ENCODE data around the gene NAALADL2.

Gene NAALADL2

DNA sequence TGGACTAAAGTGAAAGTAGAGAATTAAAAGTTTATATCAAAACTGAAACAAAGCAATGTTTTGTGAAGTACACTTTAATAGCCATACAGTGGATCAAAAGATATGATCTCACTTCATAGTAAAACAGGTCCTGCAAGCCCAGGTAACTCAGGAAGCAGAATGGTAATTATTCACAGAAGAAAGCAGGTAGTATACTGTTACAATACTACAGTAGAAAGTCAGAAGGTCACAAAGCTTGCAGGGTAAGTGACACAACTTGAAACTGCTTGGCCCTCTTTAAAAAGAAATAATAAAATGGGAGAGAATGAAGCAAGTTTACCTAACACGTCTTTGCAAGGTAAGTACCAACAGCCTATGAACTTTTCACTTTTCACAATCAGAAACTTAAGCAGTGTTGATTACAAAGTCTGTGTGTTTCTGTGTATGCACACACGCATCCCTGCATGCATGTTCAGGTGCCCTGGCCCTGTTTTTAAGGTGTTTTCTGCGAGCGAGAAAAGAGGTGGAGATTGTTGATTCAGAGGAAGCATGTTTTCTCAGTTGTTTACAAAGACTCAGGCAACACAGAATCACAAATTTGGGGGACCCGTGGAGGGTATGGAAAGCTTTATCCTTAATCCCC is at the start of gene NAALADL2:
NAALADL2 (plus strand) TSS at position 221 of the 622 bp plus-strand sequence.
- no peak for DNase-seq (ENCODE audit: low read depth)
- H3K4me3 ChIP-seq (replicated peaks; ENCODE audit: low read depth, low read length): no peak within 1 kb of the TSS
- TF ChIP-seq, protein P1, sequence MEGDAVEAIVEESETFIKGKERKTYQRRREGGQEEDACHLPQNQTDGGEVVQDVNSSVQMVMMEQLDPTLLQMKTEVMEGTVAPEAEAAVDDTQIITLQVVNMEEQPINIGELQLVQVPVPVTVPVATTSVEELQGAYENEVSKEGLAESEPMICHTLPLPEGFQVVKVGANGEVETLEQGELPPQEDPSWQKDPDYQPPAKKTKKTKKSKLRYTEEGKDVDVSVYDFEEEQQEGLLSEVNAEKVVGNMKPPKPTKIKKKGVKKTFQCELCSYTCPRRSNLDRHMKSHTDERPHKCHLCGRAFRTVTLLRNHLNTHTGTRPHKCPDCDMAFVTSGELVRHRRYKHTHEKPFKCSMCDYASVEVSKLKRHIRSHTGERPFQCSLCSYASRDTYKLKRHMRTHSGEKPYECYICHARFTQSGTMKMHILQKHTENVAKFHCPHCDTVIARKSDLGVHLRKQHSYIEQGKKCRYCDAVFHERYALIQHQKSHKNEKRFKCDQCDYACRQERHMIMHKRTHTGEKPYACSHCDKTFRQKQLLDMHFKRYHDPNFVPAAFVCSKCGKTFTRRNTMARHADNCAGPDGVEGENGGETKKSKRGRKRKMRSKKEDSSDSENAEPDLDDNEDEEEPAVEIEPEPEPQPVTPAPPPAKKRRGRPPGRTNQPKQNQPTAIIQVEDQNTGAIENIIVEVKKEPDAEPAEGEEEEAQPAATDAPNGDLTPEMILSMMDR (IDR thresholded peaks at IDR 0.05; ENCODE audit: low read length, missing control alignments): no peak

DNA sequence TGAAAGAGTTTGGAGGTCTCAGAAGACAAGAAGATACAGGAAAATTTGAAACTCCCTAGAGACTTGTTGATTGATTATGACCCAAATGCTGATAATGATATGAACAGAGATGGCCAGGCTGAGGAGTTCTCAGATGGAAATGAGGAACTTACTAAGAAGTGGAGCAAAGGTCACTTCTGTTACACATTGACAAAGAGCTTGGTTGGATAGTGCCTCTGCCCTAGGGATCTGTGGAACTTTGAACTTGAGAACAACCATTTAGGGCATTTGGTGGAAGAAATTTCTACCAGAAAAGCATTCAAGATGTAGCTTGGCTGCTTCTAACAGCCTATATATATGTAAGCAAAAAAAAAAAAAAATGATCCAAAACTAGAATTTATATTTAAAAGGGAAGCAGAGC is 48.9 kb upstream of the NAALADL2 start:
- H3K4me3 ChIP-seq (replicated peaks; ENCODE audit: low read depth, low read length): no peak overlapping the region
- TF ChIP-seq, protein P1 (IDR thresholded peaks at IDR 0.05; ENCODE audit: low read length, missing control alignments): no peak
- DNase-seq (ENCODE audit: low read depth): no peak

DNA sequence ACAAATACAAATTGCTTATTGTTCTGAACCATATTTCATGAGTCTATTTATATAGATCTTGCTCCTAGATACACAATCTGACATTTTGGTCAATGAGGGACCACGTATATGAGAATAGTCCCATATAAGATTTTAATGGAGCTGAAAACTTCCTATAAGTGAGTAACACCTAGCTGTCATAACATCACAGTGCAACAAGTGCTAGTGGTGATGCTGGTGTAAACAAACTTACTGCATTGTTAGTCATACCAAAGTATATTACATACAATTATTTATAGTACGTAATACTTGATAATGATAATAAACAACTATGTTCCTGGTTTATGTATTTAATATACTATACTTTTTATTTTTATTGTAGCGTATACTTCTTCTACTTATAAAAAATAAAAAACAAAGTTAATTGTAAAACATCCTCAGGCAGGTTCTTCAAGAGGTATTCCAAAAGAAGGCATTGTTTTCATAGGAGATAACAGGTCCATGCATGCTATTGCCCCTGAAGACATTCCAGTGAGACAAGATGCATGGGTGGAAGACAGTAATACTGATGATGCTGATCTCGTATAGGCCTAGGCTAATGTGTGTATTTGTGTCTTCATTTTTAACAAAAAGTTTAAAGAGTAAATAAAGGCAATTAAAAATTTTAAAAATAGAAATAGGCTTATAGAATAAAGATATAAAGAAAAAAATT is 46.8 kb upstream of the NAALADL2 start:
- DNase-seq (ENCODE audit: low read depth): no peak
- TF ChIP-seq, protein P1 (IDR thresholded peaks at IDR 0.05; ENCODE audit: low read length, missing control alignments): no peak
- H3K4me3 ChIP-seq (replicated peaks; ENCODE audit: low read depth, low read length): no peak overlapping the region

DNA sequence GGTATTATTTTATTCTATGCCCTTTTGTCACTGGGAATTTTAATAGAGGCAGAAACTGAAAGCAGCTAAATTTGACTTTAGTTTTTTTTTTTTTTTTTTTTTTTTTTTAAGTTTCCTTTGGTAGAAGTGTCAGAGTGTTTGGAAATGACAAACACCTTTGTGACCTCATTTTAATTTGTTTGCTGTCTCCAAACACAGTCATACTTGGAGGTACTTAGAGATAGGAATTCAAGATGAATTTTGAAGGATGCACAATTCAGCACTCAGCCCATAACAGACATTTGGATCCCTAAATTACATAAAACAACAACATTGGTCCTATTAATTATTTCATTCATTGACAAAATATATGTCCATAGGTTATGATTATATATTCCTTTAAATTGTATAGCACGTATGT is 43.4 kb upstream of the NAALADL2 start:
- TF ChIP-seq, protein P1 (IDR thresholded peaks at IDR 0.05; ENCODE audit: low read length, missing control alignments): no peak
- DNase-seq (ENCODE audit: low read depth): no peak
- H3K4me3 ChIP-seq (replicated peaks; ENCODE audit: low read depth, low read length): no peak overlapping the region

DNA sequence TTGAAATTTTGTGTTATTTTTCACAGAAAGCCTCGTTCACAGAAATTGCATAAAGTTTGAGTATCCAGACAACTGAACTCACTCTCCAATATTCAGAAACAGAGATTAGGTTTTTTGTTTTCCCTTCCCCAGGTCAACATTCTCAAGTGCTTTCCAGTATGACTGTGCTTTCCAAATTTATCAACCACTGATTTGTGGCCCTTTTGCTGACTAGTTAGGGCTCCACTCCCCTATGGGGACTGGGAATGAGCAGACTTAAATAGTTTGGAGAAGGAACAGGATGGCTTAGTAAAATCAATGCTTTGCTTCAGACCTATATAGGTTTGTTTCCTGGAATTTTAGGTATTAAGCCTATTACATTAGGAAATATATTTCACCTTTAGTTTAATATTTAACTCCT is 38.2 kb upstream of the NAALADL2 start:
- TF ChIP-seq, protein P1 (IDR thresholded peaks at IDR 0.05; ENCODE audit: low read length, missing control alignments): no peak
- H3K4me3 ChIP-seq (replicated peaks; ENCODE audit: low read depth, low read length): no peak overlapping the region

DNA sequence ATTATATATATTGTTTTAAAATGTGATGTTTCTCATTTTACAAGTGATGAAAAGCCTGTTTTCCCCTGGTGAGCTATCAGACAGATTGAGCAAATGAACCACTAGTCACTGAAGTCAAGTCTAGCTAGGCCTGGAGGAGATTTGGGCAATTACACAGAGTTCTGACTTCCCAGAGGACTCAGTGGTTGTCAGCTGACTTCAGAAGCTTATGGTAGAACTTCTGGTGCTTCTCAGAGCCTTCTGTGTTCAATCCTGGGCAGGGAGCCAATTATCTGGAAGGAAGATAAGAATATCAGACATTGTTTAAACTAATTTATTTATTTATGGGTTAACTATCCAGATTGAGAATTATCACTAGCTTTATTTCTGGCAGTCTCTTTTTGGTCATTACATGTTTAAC is 37.7 kb upstream of the NAALADL2 start:
- TF ChIP-seq, protein P1 (IDR thresholded peaks at IDR 0.05; ENCODE audit: low read length, missing control alignments): no peak
- H3K4me3 ChIP-seq (replicated peaks; ENCODE audit: low read depth, low read length): no peak overlapping the region
- DNase-seq (ENCODE audit: low read depth): peak; percentile 39

More for the DNA sequence above, 38.2 kb upstream of the NAALADL2 start:
- DNase-seq (ENCODE audit: low read depth): no peak
